GM11168 (cell line): ENCODE results near the gene LRP1.

Experiments used
- in situ Hi-C: fragments of 300-500 bp; cut with MboI; formaldehyde crosslinking; loops from one replicate; pipeline ENCODE4 v1.12.0; 2022; ENCODE audit warnings: low sequenced_read_pairs; ENCODE audit not compliant: unreplicated experiment

LRP1 gene

GRCh38 chr12:57229634-57230380 is 101.5 kb downstream of the LRP1 start, which contains the start of gene SHMT2:
SHMT2 (plus strand) TSS chr12:57229711; CDS start chr12:57229779, 68 bp downstream.
- in situ Hi-C loops = no loop called here

DNA sequence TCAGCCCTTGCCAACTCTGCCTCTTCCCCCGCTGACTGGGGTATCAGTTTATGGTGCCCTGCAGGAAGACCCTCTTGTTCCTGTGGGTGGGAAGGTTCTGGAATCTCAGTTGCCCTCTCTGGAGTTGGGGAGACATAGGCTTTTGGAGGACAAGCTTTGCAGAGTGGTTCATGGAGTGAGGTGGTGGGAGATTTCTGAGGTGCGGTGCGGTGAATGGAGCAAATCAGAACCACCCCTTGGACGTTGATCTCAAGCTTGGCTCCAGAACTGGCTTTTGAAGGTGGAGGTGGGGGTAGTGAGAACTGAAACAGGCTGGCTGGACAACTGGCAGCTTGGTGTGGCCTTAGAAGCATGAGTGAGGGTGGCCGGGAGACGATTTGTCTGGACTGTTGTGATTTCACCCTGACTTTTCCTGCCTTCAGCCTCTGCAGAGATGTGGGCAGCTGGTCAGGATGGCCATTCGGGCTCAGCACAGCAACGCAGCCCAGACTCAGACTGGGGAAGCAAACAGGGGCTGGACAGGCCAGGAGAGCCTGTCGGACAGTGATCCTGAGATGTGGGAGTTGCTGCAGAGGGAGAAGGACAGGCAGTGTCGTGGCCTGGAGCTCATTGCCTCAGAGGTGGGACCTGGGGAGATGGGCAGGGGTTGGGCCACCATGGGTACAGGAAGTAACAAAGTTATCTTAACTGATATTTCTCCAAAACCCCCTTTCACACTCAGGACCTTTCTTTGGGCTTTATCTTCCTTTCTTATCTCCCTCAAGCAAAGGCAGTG is 102.3 kb downstream of the LRP1 start:
- in situ Hi-C loops = no loop called here

DNA sequence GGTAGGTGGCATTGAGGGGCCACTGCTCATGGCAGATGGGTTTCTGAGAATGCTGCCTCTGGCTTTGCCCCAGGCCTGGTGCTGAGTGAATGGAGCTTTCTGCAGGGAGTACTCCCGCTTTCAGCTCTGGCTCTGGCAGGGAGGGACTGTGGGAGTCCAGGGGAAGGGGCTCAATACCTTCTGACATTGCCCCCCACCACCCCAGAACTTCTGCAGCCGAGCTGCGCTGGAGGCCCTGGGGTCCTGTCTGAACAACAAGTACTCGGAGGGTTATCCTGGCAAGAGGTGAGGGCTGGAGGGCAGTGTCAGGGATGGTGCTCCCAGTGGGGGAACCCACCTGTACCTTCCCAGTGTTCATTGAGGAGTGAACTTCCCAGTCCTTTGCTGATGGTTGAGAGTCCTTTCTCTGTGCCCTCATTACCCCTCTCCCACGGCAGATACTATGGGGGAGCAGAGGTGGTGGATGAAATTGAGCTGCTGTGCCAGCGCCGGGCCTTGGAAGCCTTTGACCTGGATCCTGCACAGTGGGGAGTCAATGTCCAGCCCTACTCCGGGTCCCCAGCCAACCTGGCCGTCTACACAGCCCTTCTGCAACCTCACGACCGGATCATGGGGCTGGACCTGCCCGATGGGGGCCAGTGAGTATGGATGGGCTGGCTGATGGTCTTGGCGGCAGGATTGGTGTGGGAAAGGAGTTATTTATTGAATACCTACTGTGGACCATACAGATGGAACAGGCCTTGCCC is 103.2 kb downstream of the LRP1 start:
- in situ Hi-C loops = no loop called here

GRCh38 chr12:57232156-57232756 is 104.0 kb downstream of the LRP1 start:
- in situ Hi-C loops = no loop called here

DNA sequence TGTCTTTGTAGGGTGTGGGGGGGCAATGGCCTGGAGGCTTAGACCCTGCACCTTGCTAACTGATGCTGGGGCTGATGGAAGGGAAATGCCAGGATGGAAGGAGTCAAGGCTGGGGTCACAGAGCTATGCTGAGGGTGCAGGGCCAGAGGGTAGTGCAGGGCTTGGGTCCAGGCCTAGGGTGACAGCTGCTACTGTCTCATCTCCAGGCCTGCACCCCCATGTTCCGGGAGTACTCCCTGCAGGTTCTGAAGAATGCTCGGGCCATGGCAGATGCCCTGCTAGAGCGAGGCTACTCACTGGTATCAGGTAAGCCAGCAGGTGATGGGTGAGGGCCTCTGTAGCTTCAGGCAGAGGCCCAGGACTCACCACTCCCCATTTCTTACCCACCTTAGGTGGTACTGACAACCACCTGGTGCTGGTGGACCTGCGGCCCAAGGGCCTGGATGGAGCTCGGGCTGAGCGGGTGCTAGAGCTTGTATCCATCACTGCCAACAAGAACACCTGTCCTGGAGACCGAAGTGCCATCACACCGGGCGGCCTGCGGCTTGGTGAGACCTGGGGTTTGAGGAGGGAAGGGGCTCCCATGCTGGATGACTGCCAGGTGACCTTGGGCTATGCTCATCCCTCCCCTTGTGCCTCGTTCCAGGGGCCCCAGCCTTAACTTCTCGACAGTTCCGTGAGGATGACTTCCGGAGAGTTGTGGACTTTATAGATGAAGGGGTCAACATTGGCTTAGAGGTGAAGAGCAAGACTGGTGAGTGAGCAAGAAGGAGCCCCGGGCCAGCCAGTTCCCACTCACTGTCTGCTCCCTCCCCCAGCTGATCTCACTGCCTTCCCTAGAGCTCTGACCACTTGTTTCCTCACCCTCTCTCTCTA is 105.3 kb downstream of the LRP1 start:
- in situ Hi-C loops = no loop called here

GRCh38 chr12:57234233-57234570 is 105.9 kb downstream of the LRP1 start:
- in situ Hi-C loops = no loop called here

DNA sequence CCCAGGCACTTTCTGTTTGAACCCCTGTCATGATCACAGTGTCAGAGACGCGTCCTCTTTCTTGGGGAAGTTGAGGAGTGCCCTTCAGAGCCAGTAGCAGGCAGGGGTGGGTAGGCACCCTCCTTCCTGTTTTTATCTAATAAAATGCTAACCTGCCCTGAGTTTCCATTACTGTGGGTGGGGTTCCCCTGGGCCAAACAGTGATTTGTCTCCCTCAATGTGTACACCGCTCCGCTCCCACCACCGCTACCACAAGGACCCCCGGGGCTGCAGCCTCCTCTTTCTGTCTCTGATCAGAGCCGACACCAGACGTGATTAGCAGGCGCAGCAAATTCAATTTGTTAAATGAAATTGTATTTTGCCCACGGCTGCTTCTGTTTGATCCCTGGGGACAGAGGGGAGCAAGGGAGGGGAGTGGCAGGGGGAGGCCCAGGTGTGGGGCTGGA is 106.3 kb downstream of the LRP1 start:
- in situ Hi-C loops = no loop called here

GRCh38 chr12:57235017-57235727 is 106.9 kb downstream of the LRP1 start:
- in situ Hi-C loops = no loop called here

- in situ Hi-C loops = no loop called here
Measured at GRCh38 chr12:57235728-57236131, 107.4 kb downstream of the LRP1 start.

DNA sequence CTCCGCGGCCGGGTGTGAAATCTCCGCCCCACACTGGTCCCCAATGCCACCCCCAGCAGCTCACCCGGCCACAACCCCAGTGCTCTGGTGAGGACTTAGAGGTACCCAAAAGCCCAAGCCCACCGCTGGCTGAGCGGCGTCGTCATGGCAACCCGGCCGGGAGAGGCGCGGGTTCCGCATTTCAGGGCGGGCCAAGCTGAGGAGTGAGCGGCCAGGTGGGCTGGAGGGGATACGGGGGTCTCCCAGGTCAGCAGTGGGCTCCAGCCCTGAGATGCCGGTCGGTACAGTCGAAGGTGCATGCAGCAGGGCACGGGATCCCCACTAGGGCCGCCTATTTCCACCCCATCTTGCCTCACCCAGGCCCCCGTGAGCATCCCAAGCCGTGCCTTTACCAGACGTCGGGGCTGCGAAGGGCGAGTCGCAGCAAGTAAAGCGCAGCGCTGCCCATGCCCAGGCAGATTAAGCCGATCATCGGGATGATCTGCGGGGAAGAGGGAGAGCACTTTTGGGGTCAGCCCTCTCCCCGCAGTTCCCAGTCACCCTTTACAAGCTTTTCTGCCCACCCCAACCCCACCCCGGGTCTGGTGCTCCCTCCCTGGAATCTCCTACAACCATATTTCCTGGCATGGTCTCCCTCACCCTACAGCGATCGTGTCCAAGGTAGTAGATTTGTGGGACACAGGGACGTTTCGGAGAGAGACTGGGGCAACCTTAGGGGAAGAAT is 108.1 kb downstream of the LRP1 start:
- in situ Hi-C loops = no loop called here

GRCh38 chr12:57236925-57237595 is 108.8 kb downstream of the LRP1 start:
- in situ Hi-C loops = no loop called here

GRCh38 chr12:57237596-57237931 is 109.3 kb downstream of the LRP1 start:
- in situ Hi-C loops = no loop called here

GRCh38 chr12:57237932-57238853 is 109.9 kb downstream of the LRP1 start:
- in situ Hi-C loops = no loop called here

- in situ Hi-C loops = no loop called here
Measured at GRCh38 chr12:57238854-57239554, 110.7 kb downstream of the LRP1 start.

DNA sequence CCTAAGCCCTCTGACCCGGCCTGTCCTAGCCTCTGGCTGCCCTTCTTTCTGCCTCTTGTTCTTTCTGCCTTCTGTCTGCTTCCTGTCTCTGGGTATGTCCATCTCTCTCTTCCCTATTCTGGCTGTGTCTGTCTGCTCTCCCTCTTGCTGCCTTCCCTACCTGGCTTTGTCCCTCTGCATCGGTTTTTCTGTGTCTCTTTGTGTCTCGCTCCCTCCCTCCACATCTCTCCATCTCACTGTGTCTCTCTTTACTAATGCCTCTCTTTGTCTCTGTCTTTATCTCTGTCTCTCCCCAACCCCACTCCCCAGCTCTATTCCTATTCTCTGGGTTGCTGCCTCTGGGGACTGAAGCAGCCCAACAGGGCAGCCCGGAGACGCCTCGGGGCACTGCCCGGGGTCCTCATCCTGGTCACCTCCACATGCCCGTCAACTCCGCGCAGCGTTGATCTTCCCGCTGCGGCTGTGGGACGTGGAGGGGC is 111.3 kb downstream of the LRP1 start:
- in situ Hi-C loops = no loop called here
